Skeletal muscle tissue (tissue), 4 donors: ENCODE measurements around the gene TLR6. TPM values are rescaled to one million over a fixed set of nuclear protein-coding genes. Genes with fewer than 3 reads are reported as not detected.
"Not testable (repeated sequence)": the region's sequence is repeated elsewhere in the genome, so short reads cannot be mapped to it uniquely, and the experiment has no call there.

Experiments
- H3K27ac ChIP-seq: one replicate; pipeline ENCODE4 v1.7.0; 2013; ENCODE audit warnings: mild to moderate bottlenecking, low read depth, low read length, inconsistent platforms
- H3K27me3 ChIP-seq, 3 donors: one replicate each; pipeline ENCODE4 v1.7.0; 2013; ENCODE audit warnings: low read length in 3 of 3; ENCODE audit not compliant: control insufficient read depth in 3 of 3, insufficient read depth in 3 of 3
- H3K36me3 ChIP-seq, 3 donors: one replicate each; pipeline ENCODE4 v1.7.0; 2013; ENCODE audit warnings: low read length in 3 of 3; ENCODE audit not compliant: control insufficient read depth in 3 of 3, insufficient read depth in 3 of 3
- H3K4me1 ChIP-seq, 3 donors: one replicate each; pipeline ENCODE4 v1.7.0; 2013; ENCODE audit warnings: low read length in 3 of 3, mild to moderate bottlenecking in 3 of 3; ENCODE audit not compliant: control insufficient read depth in 3 of 3, insufficient read depth in 3 of 3
- H3K4me3 ChIP-seq, 3 donors: one replicate each; pipeline ENCODE4 v1.7.0; 2013; ENCODE audit warnings: low read length in 3 of 3
- H3K9ac ChIP-seq, 3 donors: one replicate each; pipeline ENCODE4 v1.7.0; 2013; ENCODE audit warnings: low read length in 3 of 3, mild to moderate bottlenecking in 3 of 3, moderate library complexity in 2 of 3, low read depth in 1 of 3
- H3K9me3 ChIP-seq, 3 donors: one replicate each; pipeline ENCODE4 v1.7.0; 2013; ENCODE audit warnings: low read length in 3 of 3; ENCODE audit not compliant: control insufficient read depth in 3 of 3
- total RNA-seq: library from RNA; depleted of rRNA; stranded (reverse); fragments of >200 nt; gene quantifications from one replicate; pipeline ENCODE4 v1.2.3, GENCODE V29; 2014
- donor health status: Osteomylitis.

Gene TLR6
- total RNA-seq, 1 donor from 2014 or later: 1.0 TPM

DNA sequence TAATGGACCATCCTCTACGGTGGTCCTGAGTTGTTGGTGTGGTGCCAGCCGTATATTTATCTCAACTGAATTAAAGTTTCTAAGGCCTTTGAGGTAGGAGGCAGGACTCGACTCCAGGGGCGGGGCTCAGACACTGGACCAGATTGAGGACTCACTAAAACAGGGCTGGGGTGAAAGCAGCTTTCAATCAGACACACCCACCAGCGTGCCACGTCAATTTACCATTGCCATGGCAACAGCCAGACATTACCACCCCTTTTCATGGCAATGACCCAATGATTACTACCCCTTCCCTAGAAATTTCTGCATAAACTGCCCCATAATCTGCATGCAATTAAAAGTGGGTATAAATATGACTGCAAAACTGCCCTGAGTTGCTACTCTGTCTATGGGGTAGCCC, 45.3 kb downstream of the TLR6 start:
- no peaks in the 10 kb centered on the region for H3K27me3 ChIP-seq
- H3K27ac ChIP-seq: no peak overlapping the region
- no peaks in the 10 kb centered on the region for H3K9me3 ChIP-seq
- H3K4me1 ChIP-seq: no peaks in the 10 kb centered on the region
- H3K4me3 ChIP-seq: no peak overlapping the region
- no peaks in the 10 kb centered on the region for H3K36me3 ChIP-seq
- no peak overlapping the region for H3K9ac ChIP-seq

GRCh38 chr4:38807462-38807861, 49.2 kb downstream of the TLR6 start:
- H3K27ac ChIP-seq, H3K4me3 ChIP-seq, H3K9me3 ChIP-seq, H3K27me3 ChIP-seq, H3K9ac ChIP-seq, H3K36me3 ChIP-seq: not testable (repeated sequence)
- peaks cover 3 to 14% (median 7%) of the 10 kb centered on the region in 3 donors for H3K4me1 ChIP-seq

DNA sequence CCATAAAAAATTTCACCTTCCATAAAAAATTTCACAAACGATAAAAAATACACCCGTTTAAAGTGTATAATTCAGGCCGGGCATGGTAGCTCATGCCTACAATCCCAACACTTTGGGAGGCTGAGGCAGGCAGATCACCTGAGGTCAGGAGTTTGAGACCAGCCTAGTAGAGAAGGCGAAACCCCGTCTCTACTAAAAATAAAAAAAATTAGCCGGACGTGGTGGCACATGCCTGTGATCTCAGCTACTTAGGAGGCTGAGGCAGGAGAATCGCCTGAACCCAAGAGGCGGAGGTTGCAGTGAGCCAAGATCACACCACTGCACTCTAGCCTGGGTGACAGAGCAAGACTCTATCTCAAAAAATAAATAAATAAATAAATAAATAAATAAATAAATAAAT, 50.4 kb downstream of the TLR6 start:
- H3K4me3 ChIP-seq, H3K27me3 ChIP-seq, H3K9ac ChIP-seq, H3K9me3 ChIP-seq, H3K36me3 ChIP-seq: not testable (repeated sequence)
- H3K4me1 ChIP-seq: peaks cover 3 to 14% (median 7%) of the 10 kb centered on the region in 3 donors
- H3K27ac ChIP-seq: peak overlapping the region; percentile 64

DNA sequence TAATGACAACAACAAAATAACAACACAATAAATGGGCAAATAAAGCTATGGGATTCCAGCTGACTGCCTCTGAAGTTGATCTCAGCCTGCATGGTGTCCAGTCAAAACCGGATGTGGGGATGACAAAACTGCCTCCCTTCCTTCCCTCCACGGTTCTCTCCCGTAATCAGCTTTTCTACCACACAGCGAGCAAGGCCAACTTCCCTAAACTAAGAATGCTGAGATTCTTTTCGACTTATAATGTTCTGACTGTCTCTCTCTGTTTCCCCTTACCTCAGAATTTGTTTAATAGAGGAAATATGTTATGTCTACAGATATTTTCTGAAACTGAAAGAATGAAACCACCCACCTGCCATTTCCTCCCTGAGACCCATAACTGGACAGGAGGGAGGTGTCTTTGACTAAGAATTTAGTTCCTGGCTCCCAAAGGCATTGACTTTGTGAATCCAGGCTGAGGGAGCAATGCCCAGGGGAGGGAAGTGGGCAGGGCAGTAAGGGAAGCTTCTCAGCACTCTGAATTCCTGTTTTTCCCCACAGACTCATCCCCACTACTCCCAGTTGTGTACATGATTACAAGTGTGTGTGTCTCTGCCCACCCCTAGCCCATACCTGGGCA, 51.0 kb downstream of the TLR6 start:
- Histone ChIP-seq H3K27ac (peak overlapping the region; percentile 64), H3K9me3 (no peaks in the 10 kb centered on the region), H3K4me3 (peak overlapping the region; percentile 11 to 57 (median 35)), H3K27me3 (no peaks in the 10 kb centered on the region), H3K36me3 (no peaks in the 10 kb centered on the region), H3K4me1 (peaks cover 3 to 14% (median 7%) of the 10 kb centered on the region in 3 donors), H3K9ac (no peak overlapping the region)

GRCh38 chr4:38804654-38805295, 51.8 kb downstream of the TLR6 start, which contains the start of gene TLR1:
Gene TLR1, minus strand, starts transcription at chr4:38804791. Its CDS starts 5,960 bp downstream, at chr4:38798831.
- peaks cover 3 to 14% (median 7%) of the 10 kb centered on the region in 3 donors for H3K4me1 ChIP-seq
- H3K9ac ChIP-seq: peak within 1 kb of the TSS; percentile 34 to 57 (median 43)
- no peaks in the 10 kb centered on the region for H3K27me3 ChIP-seq
- H3K4me3 ChIP-seq: peak within 1 kb of the TSS; percentile 35 to 57 (median 45)
- H3K36me3 ChIP-seq: peaks cover 0 to 6% (median 0%) of the 10 kb centered on the region in 3 donors
- peak within 1 kb of the TSS; percentile 64 for H3K27ac ChIP-seq
- H3K9me3 ChIP-seq: no peaks in the 10 kb centered on the region

GRCh38 chr4:38803833-38804653, 52.6 kb downstream of the TLR6 start:
- peak overlapping the region; percentile 28 to 57 (median 34) for H3K9ac ChIP-seq
- peak overlapping the region; percentile 64 for H3K27ac ChIP-seq
- H3K4me1 ChIP-seq: peaks cover 3 to 14% (median 7%) of the 10 kb centered on the region in 3 donors
- H3K27me3 ChIP-seq: no peaks in the 10 kb centered on the region
- H3K4me3 ChIP-seq: peak overlapping the region; percentile 35 to 54 (median 45)
- H3K36me3 ChIP-seq: peaks cover 0 to 6% (median 0%) of the 10 kb centered on the region in 3 donors
- no peaks in the 10 kb centered on the region for H3K9me3 ChIP-seq

DNA sequence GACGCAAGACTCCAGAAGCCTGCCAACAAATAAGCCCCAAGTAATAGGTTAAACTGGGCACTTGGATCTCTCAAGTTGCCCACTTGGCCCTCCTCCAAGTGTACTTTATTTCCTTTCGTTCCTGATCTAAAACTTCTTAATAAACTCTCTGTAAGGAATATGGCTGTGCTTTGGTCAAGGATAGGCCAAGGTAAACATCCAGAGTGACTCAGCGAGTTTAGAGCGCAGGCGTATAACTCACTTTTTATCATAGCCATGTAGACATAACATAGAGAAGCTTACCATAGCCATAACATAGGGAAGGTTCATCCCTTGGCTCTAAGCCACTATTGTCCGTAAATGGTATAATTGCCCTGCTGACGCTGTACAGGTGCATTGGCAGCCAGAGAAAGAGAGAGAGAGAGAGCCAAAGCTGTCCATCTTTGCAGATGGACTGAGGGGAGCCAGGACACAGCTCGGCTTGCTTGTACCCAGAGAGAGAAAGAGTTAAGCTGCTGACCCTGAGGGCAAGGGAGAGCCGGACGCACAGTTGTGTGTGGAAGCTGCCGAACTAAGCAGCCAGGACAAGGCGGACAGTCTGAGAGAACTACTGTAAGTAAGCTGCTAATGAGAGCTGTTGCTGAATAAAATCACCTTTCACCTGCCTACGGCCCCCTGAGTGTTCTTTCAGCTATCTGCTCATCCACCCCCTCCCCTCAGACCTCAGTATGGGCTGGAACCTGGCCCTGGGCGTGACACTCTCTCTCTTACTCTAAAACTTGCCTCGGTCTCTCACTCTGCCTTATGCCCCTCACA, 53.9 kb downstream of the TLR6 start:
- Histone ChIP-seq H3K4me1 (peaks cover 3 to 14% (median 7%) of the 10 kb centered on the region in 3 donors), H3K4me3 (peak overlapping the region in 2 of 3 donors; percentile 3 to 35), H3K9ac (no peak overlapping the region), H3K27ac (no peak overlapping the region), H3K9me3 (no peaks in the 10 kb centered on the region), H3K27me3 (no peaks in the 10 kb centered on the region), H3K36me3 (peaks cover 0 to 6% (median 0%) of the 10 kb centered on the region in 3 donors)

- Histone ChIP-seq H3K4me3 (no peak overlapping the region), H3K9me3 (no peaks in the 10 kb centered on the region), H3K36me3 (peaks cover 0 to 6% (median 0%) of the 10 kb centered on the region in 3 donors), H3K4me1 (peaks cover 3 to 14% (median 7%) of the 10 kb centered on the region in 3 donors), H3K9ac (no peak overlapping the region), H3K27ac (no peak overlapping the region), H3K27me3 (no peaks in the 10 kb centered on the region)
Measured at GRCh38 chr4:38800961-38801450, 55.6 kb downstream of the TLR6 start.

- Histone ChIP-seq H3K4me3 (no peak overlapping the region), H3K9me3 (no peaks in the 10 kb centered on the region), H3K36me3 (peaks cover 0 to 6% (median 0%) of the 10 kb centered on the region in 3 donors), H3K27ac (no peak overlapping the region), H3K9ac (no peak overlapping the region), H3K4me1 (peaks cover 3 to 7% (median 4%) of the 10 kb centered on the region in 3 donors), H3K27me3 (no peaks in the 10 kb centered on the region)
Measured at GRCh38 chr4:38800366-38800765, 56.3 kb downstream of the TLR6 start.
